IPS-20b (cell line): Measurements from ENCODE around the gene MYT1.
"Not testable (repeated sequence)": the region's sequence is repeated elsewhere in the genome, so short reads cannot be mapped to it uniquely, and the experiment has no call there.

Experiments used
- H3K27ac ChIP-seq: one replicate; pipeline ENCODE4 v1.5.1; 2013; ENCODE audit warnings: low read length
- H3K27me3 ChIP-seq: 2 replicates; pipeline ENCODE4 v1.6.1; 2013; ENCODE audit warnings: mild to moderate bottlenecking, low read length, inconsistent platforms; ENCODE audit not compliant: insufficient read depth
- H3K36me3 ChIP-seq: 2 replicates; pipeline ENCODE4 v1.6.1; 2013; ENCODE audit warnings: low read depth, mild to moderate bottlenecking, inconsistent platforms, low read length, moderate library complexity; ENCODE audit not compliant: insufficient read depth
- H3K4me1 ChIP-seq: 2 replicates; pipeline ENCODE4 v1.6.1; 2013; ENCODE audit warnings: mild to moderate bottlenecking, control low read depth, inconsistent platforms, low read length, moderate library complexity; ENCODE audit not compliant: insufficient read depth
- H3K4me3 ChIP-seq: 2 replicates; pipeline ENCODE4 v1.5.1; 2013; ENCODE audit warnings: mild to moderate bottlenecking, low read length, inconsistent platforms
- H3K9ac ChIP-seq: 2 replicates; pipeline ENCODE4 v1.6.1; 2013; ENCODE audit warnings: low read depth, mild to moderate bottlenecking, inconsistent platforms, low read length, moderate library complexity
- H3K9me3 ChIP-seq: 2 replicates; pipeline ENCODE4 v1.6.1; 2013; ENCODE audit warnings: mild to moderate bottlenecking, low read depth, low read length, inconsistent platforms; ENCODE audit not compliant: insufficient read depth

Gene MYT1

GRCh38 chr20:64234921-64235565 lies 70.8 kb downstream of the MYT1 start:
- H3K4me3 ChIP-seq, H3K9ac ChIP-seq, H3K27me3 ChIP-seq: not testable (repeated sequence)

DNA sequence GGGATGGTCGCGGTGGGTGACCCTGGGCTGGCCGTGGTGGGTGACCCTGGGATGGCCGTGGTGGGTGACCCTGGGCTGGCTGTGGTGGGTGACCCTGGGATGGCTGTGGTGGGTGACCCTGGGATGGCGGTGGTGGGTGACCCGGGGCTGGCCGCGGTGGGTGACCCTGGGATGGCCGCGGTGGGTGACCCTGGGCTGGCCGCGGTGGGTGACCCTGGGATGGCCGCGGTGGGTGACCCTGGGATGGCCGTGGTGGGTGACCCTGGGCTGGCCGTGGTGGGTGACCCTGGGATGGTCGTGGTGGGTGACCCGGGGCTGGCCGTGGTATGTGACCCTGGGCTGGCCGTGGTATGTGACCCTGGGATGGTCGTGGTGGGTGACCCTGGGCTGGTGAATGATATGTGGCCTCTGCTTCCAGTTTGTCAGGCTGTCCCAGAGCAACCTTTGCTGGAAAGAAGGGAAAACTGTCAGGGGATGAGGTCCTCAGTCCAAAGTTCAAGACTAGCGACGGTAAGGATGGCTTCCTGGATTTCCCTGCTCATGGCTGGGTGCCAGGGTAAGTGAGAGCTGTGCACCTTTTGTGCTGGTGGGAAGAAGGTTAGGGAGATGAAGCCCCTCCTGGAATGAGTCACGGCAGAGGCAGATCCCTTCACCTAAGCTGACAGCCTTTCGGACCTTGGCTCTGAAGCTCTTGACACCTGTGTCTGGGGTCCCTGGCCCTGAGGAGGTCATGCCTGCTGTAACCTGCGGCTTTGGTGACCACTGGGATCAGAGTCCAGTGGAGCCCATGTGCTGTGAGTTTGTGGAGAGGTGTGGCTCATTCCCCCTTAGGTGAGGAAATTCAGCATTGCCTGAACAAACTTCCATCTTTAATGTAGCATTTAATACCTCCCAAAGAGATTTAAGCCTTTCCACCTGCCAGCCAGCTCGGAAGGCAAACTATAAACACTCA lies 72.2 kb downstream of the MYT1 start:
- H3K9me3 ChIP-seq = no peaks in the 10 kb centered on the region
- no peak overlapping the region for H3K9ac ChIP-seq
- H3K27me3 ChIP-seq = no peaks in the 10 kb centered on the region
- no peak overlapping the region for H3K27ac ChIP-seq
- no peaks in the 10 kb centered on the region for H3K4me1 ChIP-seq
- H3K36me3 ChIP-seq = no peaks in the 10 kb centered on the region
- no peak overlapping the region for H3K4me3 ChIP-seq

More at GRCh38 chr20:64234921-64235565, 70.8 kb downstream of the MYT1 start:
- H3K4me1 ChIP-seq, H3K9me3 ChIP-seq, H3K36me3 ChIP-seq, H3K27ac ChIP-seq: not testable (repeated sequence)

- Histone ChIP-seq H3K36me3 (no peaks in the 10 kb centered on the region), H3K4me3 (no peak overlapping the region), H3K9me3 (no peaks in the 10 kb centered on the region), H3K4me1 (no peaks in the 10 kb centered on the region), H3K27ac (no peak overlapping the region), H3K27me3 (no peaks in the 10 kb centered on the region), H3K9ac (no peak overlapping the region)
Observed at GRCh38 chr20:64237316-64237715, 73.1 kb downstream of the MYT1 start.

DNA sequence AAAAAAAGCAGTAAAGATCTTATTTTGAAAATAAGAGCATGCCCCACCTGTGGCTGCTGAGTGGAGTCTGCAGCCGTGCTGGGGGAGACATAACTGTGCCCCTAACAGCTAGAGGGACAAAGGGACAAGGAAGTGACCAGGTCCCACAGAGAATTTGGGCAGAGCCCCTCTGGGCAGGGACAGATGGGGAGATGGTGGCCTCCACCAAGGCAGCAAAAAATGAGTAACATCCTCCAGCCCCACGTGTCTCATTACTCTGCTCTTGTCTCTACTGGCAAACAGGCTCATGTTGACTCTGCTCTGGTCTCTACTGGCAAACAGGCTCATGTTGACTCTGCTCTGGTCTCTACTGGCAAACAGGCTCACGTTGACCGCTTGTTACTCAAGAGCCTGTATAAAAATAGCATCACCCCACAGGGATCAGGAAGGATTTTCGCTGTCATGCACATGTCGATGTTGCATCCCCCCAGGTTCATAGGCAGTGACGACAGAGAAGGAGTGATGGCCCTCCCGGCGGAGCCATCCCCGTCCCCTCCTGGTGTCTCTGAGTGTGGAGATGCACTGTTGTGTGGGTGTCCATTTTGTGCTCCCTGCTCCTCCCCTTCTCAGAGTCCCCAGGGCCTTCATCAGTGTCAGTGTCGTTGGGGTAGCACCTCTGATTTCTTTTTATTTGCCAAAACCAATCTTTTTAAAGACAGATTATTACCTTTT lies 74.0 kb downstream of the MYT1 start:
- no peaks in the 10 kb centered on the region for H3K9me3 ChIP-seq
- no peaks in the 10 kb centered on the region for H3K4me1 ChIP-seq
- H3K4me3 ChIP-seq = no peak overlapping the region
- no peak overlapping the region for H3K9ac ChIP-seq
- no peaks in the 10 kb centered on the region for H3K36me3 ChIP-seq
- H3K27me3 ChIP-seq = no peaks in the 10 kb centered on the region
- no peak overlapping the region for H3K27ac ChIP-seq

DNA sequence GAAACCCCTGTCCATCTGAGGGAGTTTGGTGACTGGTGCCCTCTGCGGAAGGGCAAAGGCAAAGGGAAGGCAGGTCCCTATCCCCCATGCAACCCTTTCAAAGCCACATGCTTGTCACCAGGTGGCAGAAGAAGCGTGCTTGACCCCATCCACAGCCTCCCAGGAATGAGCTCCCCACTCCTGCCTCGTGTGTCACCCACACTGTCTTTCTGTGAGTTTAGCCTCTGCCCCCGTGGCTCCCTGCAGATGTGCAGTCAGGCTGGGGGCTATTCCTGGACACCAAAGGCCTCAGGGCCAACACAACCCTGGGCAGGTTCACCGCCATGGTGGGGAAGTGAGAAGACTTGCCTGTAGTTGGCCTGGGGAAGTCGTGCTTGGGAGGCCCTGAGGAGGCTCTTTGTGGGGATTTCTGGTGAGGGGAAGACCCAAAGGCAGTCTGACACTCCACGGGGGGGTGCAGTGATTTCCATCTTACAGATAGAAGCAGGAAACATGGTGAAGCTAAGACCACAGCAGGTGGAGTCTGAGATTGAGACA lies 74.7 kb downstream of the MYT1 start:
- H3K27ac ChIP-seq = no peak overlapping the region
- H3K36me3 ChIP-seq = no peaks in the 10 kb centered on the region
- no peaks in the 10 kb centered on the region for H3K27me3 ChIP-seq
- H3K9me3 ChIP-seq = no peaks in the 10 kb centered on the region
- H3K9ac ChIP-seq = no peak overlapping the region
- H3K4me3 ChIP-seq = no peak overlapping the region
- H3K4me1 ChIP-seq = no peaks in the 10 kb centered on the region

DNA sequence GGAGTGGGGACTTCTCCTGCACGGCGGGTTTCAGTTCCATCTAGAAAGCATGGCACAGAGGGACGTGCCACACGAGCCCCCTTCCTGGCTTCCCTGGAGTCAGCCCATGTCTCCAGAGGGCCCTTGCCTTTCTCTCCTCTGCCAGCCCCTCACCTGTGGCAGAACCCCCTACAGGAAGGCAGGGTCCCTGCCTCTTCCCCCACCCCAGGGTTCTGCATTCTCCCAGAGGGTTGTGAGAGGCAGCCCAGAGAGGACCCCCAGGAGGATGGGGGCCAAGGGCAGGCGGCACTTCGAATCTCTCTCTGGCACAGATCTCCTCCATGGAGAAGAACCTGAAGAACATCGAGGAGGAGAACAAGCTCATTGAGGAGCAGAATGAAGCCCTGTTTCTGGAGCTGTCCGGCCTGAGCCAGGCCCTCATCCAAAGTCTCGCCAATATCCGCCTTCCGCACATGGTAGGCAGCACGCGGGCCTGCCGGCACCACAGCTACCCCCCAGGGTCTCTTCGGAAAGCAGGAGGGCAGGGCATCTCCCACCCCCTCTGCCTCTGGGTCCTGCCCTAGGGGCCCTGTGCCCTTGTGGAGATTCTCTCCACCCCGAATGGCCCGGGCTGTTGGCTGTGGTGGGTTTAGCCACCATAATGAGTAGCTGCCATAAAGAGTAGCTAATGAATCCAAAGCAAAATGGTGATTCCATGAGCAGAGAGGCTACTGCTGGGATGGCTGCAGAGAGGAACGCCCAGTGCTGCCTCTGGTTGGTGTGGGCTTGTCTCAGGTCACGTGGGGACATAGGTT lies 75.4 kb downstream of the MYT1 start:
- no peaks in the 10 kb centered on the region for H3K9me3 ChIP-seq
- no peak overlapping the region for H3K4me3 ChIP-seq
- H3K4me1 ChIP-seq = no peaks in the 10 kb centered on the region
- no peaks in the 10 kb centered on the region for H3K36me3 ChIP-seq
- H3K9ac ChIP-seq = no peak overlapping the region
- no peaks in the 10 kb centered on the region for H3K27me3 ChIP-seq
- no peak overlapping the region for H3K27ac ChIP-seq

- no peaks in the 10 kb centered on the region for H3K27me3 ChIP-seq
- no peaks in the 10 kb centered on the region for H3K36me3 ChIP-seq
- no peaks in the 10 kb centered on the region for H3K9me3 ChIP-seq
- H3K9ac ChIP-seq = no peak overlapping the region
- H3K4me1 ChIP-seq = no peaks in the 10 kb centered on the region
- no peak overlapping the region for H3K4me3 ChIP-seq
- H3K27ac ChIP-seq = no peak overlapping the region
Observed at GRCh38 chr20:64240243-64241015, 76.2 kb downstream of the MYT1 start.

- Histone ChIP-seq H3K4me3 (no peak overlapping the region), H3K27me3 (no peaks in the 10 kb centered on the region), H3K36me3 (no peaks in the 10 kb centered on the region), H3K4me1 (no peaks in the 10 kb centered on the region), H3K27ac (no peak overlapping the region), H3K9ac (no peak overlapping the region), H3K9me3 (no peaks in the 10 kb centered on the region)
Observed at GRCh38 chr20:64241061-64241460, 76.8 kb downstream of the MYT1 start.

DNA sequence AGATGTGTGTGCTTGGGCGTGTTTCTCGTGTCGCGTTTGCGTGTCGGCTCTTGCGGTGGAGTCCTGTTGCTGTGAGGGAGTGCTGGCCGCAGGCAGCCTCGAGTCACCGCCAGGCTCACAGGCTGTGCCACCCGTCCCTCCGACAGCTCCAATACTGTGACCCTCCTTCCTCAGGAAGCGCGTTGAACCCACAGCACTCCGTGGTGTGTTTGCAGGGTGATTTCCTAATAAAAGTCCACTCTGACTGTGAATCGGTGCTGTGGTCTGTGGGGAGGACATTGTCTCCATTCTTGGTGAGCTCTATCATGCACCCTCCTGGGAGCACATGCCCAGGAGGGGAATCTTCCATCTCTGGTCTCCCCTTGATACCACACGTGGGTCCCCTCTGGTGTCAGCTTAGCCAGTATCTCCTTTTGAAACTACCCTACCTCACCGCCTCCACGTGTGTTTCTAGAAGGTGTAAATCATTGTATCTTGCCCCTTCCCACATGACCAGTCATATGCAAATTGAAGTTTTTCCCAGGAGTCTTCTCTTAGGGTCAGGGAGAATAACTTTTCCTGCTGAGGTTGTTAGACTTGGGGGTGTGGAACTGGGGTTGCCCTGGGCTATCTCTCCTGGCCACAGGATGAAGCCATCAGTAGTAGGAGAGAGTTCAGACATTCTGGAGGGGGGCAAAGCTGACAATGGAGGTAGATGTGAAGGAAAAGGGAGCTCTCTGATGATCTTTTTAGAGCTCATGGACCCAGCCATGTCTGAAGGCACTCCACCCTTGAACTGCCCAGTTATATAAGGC lies 77.9 kb downstream of the MYT1 start:
- Histone ChIP-seq H3K9me3 (no peaks in the 10 kb centered on the region), H3K4me3 (no peak overlapping the region)

DNA sequence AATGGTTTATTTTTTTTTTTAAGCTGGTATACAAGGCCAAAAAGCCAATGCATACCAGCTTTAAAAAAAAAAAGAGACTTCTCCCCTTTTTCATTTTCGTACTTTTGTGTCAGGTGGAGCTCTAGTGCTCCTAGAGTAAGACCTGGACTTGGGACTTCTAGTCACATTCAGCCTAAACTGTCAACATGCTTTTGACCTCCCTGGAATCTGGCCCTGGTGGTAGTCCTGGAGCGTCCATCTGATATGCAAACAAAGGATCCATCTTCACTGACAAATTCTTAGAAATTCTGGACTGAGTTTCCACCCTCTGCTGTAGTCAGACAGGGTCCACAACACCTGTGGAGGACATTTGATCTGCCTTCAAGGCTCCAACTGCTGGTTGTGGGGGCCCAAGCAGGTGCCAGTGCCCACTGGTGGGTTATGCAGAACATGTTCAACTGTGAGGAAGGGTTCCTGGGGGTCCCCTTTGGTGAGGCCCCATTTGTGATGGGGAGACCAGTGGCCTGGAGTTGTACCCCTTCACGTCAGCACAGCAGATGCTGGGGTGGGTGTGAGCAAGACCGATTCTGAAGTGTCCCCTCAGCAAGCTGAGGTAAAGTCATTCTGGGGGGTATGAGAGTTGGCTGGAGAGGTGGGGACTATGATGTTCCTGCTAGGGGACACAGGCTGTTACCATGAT lies 78.7 kb downstream of the MYT1 start:
- no peak overlapping the region for H3K9ac ChIP-seq
- H3K27ac ChIP-seq = no peak overlapping the region
- no peaks in the 10 kb centered on the region for H3K27me3 ChIP-seq
- H3K4me1 ChIP-seq = no peaks in the 10 kb centered on the region
- H3K36me3 ChIP-seq = no peaks in the 10 kb centered on the region
- no peaks in the 10 kb centered on the region for H3K9me3 ChIP-seq
- no peak overlapping the region for H3K4me3 ChIP-seq

More for the DNA sequence above, 77.9 kb downstream of the MYT1 start:
- H3K4me1 ChIP-seq = no peaks in the 10 kb centered on the region
- H3K27ac ChIP-seq = no peak overlapping the region
- H3K9ac ChIP-seq = no peak overlapping the region
- H3K36me3 ChIP-seq = no peaks in the 10 kb centered on the region
- no peaks in the 10 kb centered on the region for H3K27me3 ChIP-seq
